HG03045 (cell line): Measurements from ENCODE around the gene L3MBTL4.
A peak's percentile ranks its signal among the peaks of the same experiment; 100 is the strongest.

Experiments
- ATAC-seq: cut with Tn5 transposase; IDR thresholded peaks from one replicate; pipeline ENCODE4 v1.9.1; 2021; ENCODE audit warnings: mild to moderate bottlenecking, moderate library complexity; ENCODE audit not compliant: unreplicated experiment

L3MBTL4 gene

GRCh38 chr18:6004119-6004518, 410.6 kb downstream of the L3MBTL4 start:
- no peak for ATAC-seq

- ATAC-seq = no peak
Measured at GRCh38 chr18:6001867-6002266, 412.8 kb downstream of the L3MBTL4 start.

GRCh38 chr18:5998907-5999306, 415.8 kb downstream of the L3MBTL4 start:
- ATAC-seq = peak; percentile 94

- ATAC-seq = peak; percentile 36
Measured at GRCh38 chr18:5998166-5998881, 416.4 kb downstream of the L3MBTL4 start.

- no peak for ATAC-seq
Measured at GRCh38 chr18:5997361-5997760, 417.4 kb downstream of the L3MBTL4 start.

- ATAC-seq = no peak
Measured at GRCh38 chr18:5995626-5996025, 419.1 kb downstream of the L3MBTL4 start.

- ATAC-seq = no peak
Measured at GRCh38 chr18:5993938-5994337, 420.8 kb downstream of the L3MBTL4 start.

GRCh38 chr18:5992381-5992780, 422.3 kb downstream of the L3MBTL4 start:
- ATAC-seq = no peak

GRCh38 chr18:5987249-5987648, 427.5 kb downstream of the L3MBTL4 start:
- no peak for ATAC-seq

- ATAC-seq = no peak
Measured at GRCh38 chr18:5986257-5986931, 428.3 kb downstream of the L3MBTL4 start.

- ATAC-seq = no peak
Measured at GRCh38 chr18:5984245-5984644, 430.5 kb downstream of the L3MBTL4 start.

GRCh38 chr18:5983488-5983887, 431.2 kb downstream of the L3MBTL4 start:
- no peak for ATAC-seq

GRCh38 chr18:5982332-5982731, 432.4 kb downstream of the L3MBTL4 start:
- no peak for ATAC-seq

GRCh38 chr18:5980721-5981120, 434.0 kb downstream of the L3MBTL4 start:
- no peak for ATAC-seq

- ATAC-seq = peak; percentile 80
Measured at GRCh38 chr18:5979971-5980457, 434.7 kb downstream of the L3MBTL4 start.

- no peak for ATAC-seq
Measured at GRCh38 chr18:5979176-5979888, 435.4 kb downstream of the L3MBTL4 start.

- no peak for ATAC-seq
Measured at GRCh38 chr18:5977022-5977421, 437.7 kb downstream of the L3MBTL4 start.

- ATAC-seq = peak; percentile 55
Measured at GRCh38 chr18:5975111-5976002, 439.4 kb downstream of the L3MBTL4 start.

GRCh38 chr18:5974696-5975095, 440.0 kb downstream of the L3MBTL4 start:
- ATAC-seq = no peak

GRCh38 chr18:5973099-5973498, 441.6 kb downstream of the L3MBTL4 start:
- ATAC-seq = no peak

GRCh38 chr18:5972298-5972697, 442.4 kb downstream of the L3MBTL4 start:
- peak; percentile 45 for ATAC-seq
